ENCODE measurements around the gene GPR176.

- TF ChIP-seq EZH2phosphoT487 (IDR thresholded peaks at IDR 0.05; ENCODE audit: borderline replicate concordance) (no peak), CTCF (conservative IDR thresholded peaks at IDR 0.05; ENCODE audit: low read length) (no peak)
These were observed 86.5 kb downstream of the GPR176 start for GRCh38 chr15:39833515-39833981.
